HFFc6 (cell line): Measurements from ENCODE around the gene CARHSP1. TPM values are rescaled to one million over a fixed set of nuclear protein-coding genes. Genes with fewer than 3 reads are reported as not detected.
"Not testable (repeated sequence)": the region's sequence is repeated elsewhere in the genome, so short reads cannot be mapped to it uniquely, and the experiment has no call there.

Source experiments
- DNase-seq: peaks from one replicate; pipeline ENCODE4 v3.0.0-alpha.2; 2018
- H3K27ac Mint-ChIP-seq: 2 replicates; pipeline ENCODE4 v1.8.0; 2020; ENCODE audit warnings: mild to moderate bottlenecking, mixed read lengths
- H3K27me3 Mint-ChIP-seq: 2 replicates; pipeline ENCODE4 v1.8.0; 2021; ENCODE audit warnings: mild to moderate bottlenecking, moderate library complexity, mixed read lengths; ENCODE audit not compliant: insufficient read depth
- H3K36me3 Mint-ChIP-seq: 2 replicates; pipeline ENCODE4 v1.8.0; 2021; ENCODE audit warnings: low read depth, mixed read lengths
- H3K4me1 Mint-ChIP-seq: 2 replicates; pipeline ENCODE4 v1.8.0; 2020; ENCODE audit warnings: low read depth, mixed read lengths
- H3K4me3 Mint-ChIP-seq: 2 replicates; pipeline ENCODE4 v1.8.0; 2020; ENCODE audit warnings: mild to moderate bottlenecking, moderate library complexity, mixed read lengths
- H3K9me3 Mint-ChIP-seq: 2 replicates; pipeline ENCODE4 v1.8.0; 2020; ENCODE audit warnings: mild to moderate bottlenecking, mixed read lengths
- long read RNA-seq: library from polyadenylated mRNA; unstranded; transcript quantifications from one replicate; pipeline ENCODE4 v2.0.0, GENCODE V29; 2019
- total RNA-seq, 6 experiments: library from RNA; stranded (reverse); fragmentation: NEBNext Ultra II Directional; extraction: Animal tissue kit (Norgen Biotek cat#: 25700); gene quantifications; 2 replicates in 1 of 6; 3 replicates in 5 of 6; pipeline ENCODE4 v1.2.3, GENCODE V29; 2021
- TF ChIP-seq, protein P1 (sequence below): fragments of 200-600 bp; sonication (generic); IDR thresholded peaks from 2 replicates; pipeline ENCODE4 v1.5.0; 2021; ENCODE audit warnings: antibody characterized with exemption, mild to moderate bottlenecking

CARHSP1 gene
- total RNA-seq, result 100 to 1,000 TPM in 3 of 6 experiments, 10 to 100 TPM in 3; 91.4 to 114 (median 97.9) TPM
- long read RNA-seq, transcript CARHSP1-201 (4 exons, 746 nt), result major isoform, 39 of 47 reads
- long read RNA-seq, partial matches to known transcripts, result 1 of 47 reads
- long read RNA-seq, other reads (novel, unspliced or antisense), result 7 of 47 reads

DNA sequence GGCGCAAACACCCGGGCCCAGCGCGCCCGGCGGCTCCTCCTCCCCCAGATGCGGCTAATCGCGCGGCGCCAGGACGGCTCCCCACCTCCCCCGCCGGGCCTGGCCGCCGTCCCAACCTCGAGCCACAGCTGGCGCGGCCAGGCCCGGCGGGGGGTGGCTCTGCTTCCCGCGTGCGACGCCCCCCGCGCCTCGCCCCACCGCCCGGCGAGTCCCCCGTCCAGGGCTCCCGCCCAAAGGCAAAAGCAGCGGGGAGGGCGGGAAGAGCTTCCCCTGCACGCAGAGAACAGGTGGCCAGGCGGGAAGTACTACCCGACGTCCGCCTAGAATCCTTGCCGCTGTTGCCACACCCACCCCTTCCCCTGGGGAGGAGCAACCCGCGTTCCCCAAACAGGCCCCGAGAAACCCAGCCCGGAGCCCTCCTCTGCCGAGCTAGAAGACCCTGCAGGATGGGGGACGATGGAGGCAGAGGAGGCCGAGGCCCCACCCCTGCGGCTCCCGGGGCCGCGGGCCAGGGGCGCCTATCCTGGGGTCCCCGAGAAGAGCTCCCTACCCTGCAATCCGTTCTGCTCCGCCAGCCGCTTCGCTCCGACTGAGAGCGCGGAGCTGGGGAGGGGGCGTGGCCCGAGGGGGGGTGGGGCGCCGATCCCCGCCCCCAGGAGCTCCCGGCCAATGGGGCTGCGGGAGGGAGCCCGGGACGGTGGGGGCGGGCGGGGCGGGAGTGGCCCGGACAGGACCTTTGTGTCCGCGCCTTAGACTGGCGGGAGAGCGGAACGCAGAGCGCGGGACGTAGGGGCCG is at the start of gene CARHSP1:
Gene CARHSP1 (minus strand): TSS at position 591 of the 796 bp plus-strand sequence. CDS start 9,678 bp downstream, outside the sequence.
- peak; percentile 71 for DNase-seq
- H3K27me3 Mint-ChIP-seq, result peaks cover 7% of the 10 kb centered on the region
- peak within 1 kb of the TSS; percentile 81 for H3K27ac Mint-ChIP-seq
- H3K4me3 Mint-ChIP-seq, result peak within 1 kb of the TSS; percentile 92
- H3K9me3 Mint-ChIP-seq, result no peaks in the 10 kb centered on the region
- H3K4me1 Mint-ChIP-seq, result peaks cover 54% of the 10 kb centered on the region
- no peaks in the 10 kb centered on the region for H3K36me3 Mint-ChIP-seq
- TF ChIP-seq, protein P1, sequence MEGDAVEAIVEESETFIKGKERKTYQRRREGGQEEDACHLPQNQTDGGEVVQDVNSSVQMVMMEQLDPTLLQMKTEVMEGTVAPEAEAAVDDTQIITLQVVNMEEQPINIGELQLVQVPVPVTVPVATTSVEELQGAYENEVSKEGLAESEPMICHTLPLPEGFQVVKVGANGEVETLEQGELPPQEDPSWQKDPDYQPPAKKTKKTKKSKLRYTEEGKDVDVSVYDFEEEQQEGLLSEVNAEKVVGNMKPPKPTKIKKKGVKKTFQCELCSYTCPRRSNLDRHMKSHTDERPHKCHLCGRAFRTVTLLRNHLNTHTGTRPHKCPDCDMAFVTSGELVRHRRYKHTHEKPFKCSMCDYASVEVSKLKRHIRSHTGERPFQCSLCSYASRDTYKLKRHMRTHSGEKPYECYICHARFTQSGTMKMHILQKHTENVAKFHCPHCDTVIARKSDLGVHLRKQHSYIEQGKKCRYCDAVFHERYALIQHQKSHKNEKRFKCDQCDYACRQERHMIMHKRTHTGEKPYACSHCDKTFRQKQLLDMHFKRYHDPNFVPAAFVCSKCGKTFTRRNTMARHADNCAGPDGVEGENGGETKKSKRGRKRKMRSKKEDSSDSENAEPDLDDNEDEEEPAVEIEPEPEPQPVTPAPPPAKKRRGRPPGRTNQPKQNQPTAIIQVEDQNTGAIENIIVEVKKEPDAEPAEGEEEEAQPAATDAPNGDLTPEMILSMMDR, result no peak

DNA sequence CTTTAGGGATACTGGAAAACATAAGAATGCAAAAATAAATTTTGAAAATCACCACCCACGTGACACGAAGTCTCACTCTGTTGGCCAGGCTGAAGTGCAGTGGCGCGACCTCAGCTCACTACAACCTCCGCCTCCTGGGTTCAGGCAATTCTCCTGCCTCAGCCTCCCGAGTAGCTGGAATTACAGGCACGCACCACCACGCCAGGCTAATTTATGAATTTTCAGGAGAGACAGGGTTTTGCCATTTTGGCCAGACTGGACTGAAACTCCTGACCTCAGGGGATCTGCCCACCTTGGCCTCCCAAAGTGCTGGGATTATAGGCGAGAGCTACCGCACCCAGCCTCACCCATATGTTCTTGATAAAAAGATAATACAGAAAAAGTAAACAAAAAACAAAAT is 48.5 kb upstream of the CARHSP1 start:
- H3K4me1 Mint-ChIP-seq, result peaks cover 14% of the 10 kb centered on the region
- DNase-seq, H3K27me3 Mint-ChIP-seq, H3K4me3 Mint-ChIP-seq, H3K27ac Mint-ChIP-seq, H3K9me3 Mint-ChIP-seq: not testable (repeated sequence)
- H3K36me3 Mint-ChIP-seq, result peaks cover 54% of the 10 kb centered on the region

DNA sequence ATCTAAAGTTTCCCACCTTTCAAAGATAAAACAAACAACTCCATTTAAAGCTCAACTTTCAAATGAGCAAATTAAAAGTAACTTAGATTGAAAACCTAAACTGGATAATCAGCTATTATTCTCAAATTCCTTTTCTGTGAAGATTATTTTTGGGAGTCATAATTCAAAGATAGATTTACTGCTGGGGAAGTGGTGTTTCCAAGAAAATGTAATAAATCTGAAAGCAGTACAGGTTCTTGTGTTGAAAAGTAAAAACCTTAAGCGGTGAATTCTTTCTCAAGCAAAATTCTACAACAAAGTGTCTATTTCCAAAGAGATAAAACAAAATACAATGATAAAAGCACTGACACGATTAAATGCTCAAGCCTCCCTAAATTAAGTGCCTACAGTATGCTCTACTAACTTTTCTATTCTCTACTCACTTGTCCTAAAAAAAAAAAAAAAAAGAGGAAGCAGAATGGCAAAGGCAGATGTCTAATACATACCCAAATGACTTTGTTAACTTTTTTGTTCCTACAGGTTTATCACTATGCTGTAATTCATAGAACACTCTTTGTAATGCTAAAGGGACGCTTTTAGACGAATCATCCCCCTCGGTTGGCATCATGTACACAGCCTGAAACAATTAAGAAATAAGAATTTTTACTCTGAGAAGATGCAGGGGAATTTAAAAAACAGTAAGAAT is 47.9 kb upstream of the CARHSP1 start:
- Mint-ChIP-seq H3K4me1 (peaks cover 14% of the 10 kb centered on the region), H3K36me3 (peaks cover 55% of the 10 kb centered on the region), H3K27me3 (peaks cover 1% of the 10 kb centered on the region; the same call in 1 of the 2 replicates), H3K4me3 (no peak overlapping the region), H3K27ac (no peak overlapping the region), H3K9me3 (no peaks in the 10 kb centered on the region)
- TF ChIP-seq, protein P1, result no peak
- DNase-seq, result no peak

DNA sequence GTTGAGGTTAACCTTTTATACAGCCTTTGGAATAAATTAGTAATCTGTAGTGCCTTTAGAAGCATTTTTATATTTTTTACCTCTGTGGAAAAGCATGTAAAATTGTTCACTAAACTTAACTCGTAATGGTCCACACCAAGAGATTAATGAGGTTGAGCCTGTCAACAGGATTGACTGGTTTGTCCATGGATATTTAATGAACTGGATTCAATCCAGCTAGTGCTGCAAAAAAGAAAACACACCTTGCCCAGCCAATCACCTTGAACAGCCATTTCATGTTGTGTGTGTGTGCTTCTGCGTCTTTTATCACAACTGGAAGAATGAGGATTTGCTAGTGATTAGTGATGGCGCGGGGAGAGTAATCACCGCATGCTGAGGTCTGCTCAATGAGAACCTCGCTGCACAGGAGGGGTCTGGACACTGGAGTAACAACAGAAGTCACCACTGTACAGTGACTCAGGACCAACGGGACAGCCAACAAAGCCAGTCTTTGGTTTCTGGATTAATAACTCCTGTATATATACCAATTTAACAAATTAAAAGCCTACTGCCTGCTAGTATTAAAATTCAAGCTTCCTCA is 47.0 kb upstream of the CARHSP1 start:
- peaks cover 64% of the 10 kb centered on the region for H3K36me3 Mint-ChIP-seq

DNA sequence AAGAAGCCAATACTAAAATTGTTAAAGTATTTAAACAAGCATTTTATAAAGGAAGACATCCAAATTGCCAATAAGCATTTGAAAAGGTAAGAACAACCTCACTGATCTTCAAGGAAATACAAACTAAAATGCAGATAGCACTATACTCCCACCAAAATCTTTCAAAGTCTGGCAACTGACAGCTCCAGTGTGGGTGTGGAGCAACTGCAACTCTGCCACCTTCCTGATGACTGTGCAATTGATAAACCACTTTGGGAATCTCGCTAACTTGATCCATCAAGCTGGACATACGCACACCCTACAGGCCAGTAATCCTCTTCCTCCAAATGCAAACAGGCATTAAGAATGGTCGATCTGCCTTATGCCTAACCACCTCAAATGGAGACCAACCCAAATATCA is 45.3 kb upstream of the CARHSP1 start:
- Mint-ChIP-seq H3K4me3 (no peak overlapping the region), H3K36me3 (peaks cover 58% of the 10 kb centered on the region), H3K9me3 (no peaks in the 10 kb centered on the region), H3K27me3 (peaks cover 1% of the 10 kb centered on the region), H3K4me1 (peaks cover 3% of the 10 kb centered on the region; the same call in 1 of the 2 replicates), H3K27ac (no peak overlapping the region)
- no peak for DNase-seq
- TF ChIP-seq, protein P1, result no peak

More for the DNA sequence above, 47.0 kb upstream of the CARHSP1 start:
- no peak for DNase-seq
- TF ChIP-seq, protein P1, result no peak
- H3K9me3 Mint-ChIP-seq, result no peaks in the 10 kb centered on the region
- H3K27ac Mint-ChIP-seq, result no peak overlapping the region
- H3K27me3 Mint-ChIP-seq, result peaks cover 1% of the 10 kb centered on the region
- H3K4me1 Mint-ChIP-seq, result peaks cover 6% of the 10 kb centered on the region
- H3K4me3 Mint-ChIP-seq, result no peak overlapping the region
